Measurements from ENCODE around the gene PPP1R13L.
"Not testable (repeated sequence)": the region's sequence is repeated elsewhere in the genome, so short reads cannot be mapped to it uniquely, and the experiment has no call there.

Gene PPP1R13L

GRCh38 chr19:45342911-45343310 lies 62.0 kb downstream of the PPP1R13L start:
- DNase-seq, result no peak

GRCh38 chr19:45340899-45341453 lies 63.9 kb downstream of the PPP1R13L start:
- no peak for DNase-seq

- no peak for DNase-seq
These were observed 64.5 kb downstream of the PPP1R13L start, which contains the start of gene KLC3 for GRCh38 chr19:45340232-45340898. Gene KLC3 (plus strand): TSS chr19:45340750. CDS start chr19:45345542, 4,792 bp downstream.

- DNase-seq, result no peak
These were observed 65.2 kb downstream of the PPP1R13L start for GRCh38 chr19:45339629-45340028.

- no peak for DNase-seq
These were observed 68.1 kb downstream of the PPP1R13L start for GRCh38 chr19:45336696-45337251.

GRCh38 chr19:45334881-45335280 lies 70.0 kb downstream of the PPP1R13L start:
- not testable (repeated sequence) for DNase-seq

- DNase-seq, result no peak
These were observed 71.1 kb downstream of the PPP1R13L start for GRCh38 chr19:45333609-45334303.

GRCh38 chr19:45331411-45331810 lies 73.5 kb downstream of the PPP1R13L start:
- no peak for DNase-seq

All from right hindlimb (tissue), 1 donor.